NCI-H1694 treated with DMSO at 0.1 percent for 48 hours (cell line): ENCODE data around the gene F3.
"Not testable (repeated sequence)": the region's sequence is repeated elsewhere in the genome, so short reads cannot be mapped to it uniquely, and the experiment has no call there.

Source experiments
- DNase-seq: peaks from one replicate; lab custom pipeline; 2025; lab: John Stamatoyannopoulos, UW

Gene F3

DNA sequence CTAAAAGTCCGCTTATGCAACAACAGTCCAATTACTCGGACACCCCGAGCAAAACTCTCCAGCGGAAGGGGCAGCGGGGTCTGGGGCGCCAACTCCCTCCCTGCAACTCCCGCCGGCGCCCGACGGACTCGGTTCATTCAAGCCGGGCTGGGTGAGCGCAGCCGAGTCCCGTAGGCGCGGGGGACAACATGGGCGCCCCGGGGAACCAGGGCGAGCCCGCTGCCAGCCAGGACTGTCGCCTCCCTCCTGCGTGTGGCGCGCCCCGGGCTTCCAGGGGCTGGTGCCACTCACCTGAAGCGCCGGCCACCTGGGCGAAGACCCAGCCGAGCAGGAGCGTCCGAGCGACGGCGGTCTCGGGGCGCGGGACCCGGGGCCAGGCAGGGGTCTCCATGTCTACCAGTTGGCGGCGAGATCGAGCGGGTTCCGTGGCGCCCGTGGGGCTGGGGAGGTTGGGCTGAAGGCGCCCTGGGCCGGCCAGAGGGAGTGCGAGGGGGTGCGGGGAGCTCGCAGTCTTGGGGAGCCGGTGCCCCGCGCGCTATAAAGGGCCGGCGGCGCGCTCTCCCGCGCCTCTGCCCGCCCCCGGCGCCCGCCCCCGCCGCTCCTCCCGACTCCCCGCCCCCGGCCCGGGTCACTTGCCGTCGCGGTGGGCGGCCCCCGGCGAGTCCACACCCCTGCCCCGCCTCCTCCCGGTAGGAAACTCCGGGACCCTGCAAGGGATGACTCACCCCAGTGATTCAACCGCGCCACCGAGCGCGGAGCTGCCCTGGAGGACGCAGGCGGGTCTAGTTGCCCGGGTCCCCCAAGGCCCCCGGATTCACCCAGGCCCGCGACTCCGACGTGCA is at the start of gene F3:
Gene F3 (minus strand): TSS at position 514 of the 842 bp plus-strand sequence. CDS start 123 bp downstream, at position 391.
- peak; percentile 49 for DNase-seq

- DNase-seq: no peak
These were observed 48.9 kb upstream of the F3 start for GRCh38 chr1:94590203-94591137.

DNA sequence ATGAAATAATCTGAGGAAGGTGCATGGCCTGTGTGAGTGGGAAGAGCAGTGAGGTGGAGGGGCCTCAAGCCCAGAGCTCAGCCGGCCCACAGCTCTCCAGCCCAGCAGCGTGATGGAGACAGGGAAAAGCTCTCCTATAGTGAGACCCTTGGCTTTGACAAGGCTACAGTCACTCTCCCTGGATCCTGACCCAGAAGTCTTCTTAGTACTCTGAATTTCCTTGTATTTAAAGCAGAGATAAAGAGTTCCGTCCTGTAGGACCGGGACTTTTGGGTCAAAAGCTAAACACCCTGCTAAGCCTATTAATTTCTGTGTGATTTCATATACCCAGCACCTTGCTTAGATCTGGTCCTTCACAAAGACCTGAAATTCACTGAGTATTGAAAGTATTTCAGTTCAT is 48.2 kb upstream of the F3 start:
- no peak for DNase-seq

DNA sequence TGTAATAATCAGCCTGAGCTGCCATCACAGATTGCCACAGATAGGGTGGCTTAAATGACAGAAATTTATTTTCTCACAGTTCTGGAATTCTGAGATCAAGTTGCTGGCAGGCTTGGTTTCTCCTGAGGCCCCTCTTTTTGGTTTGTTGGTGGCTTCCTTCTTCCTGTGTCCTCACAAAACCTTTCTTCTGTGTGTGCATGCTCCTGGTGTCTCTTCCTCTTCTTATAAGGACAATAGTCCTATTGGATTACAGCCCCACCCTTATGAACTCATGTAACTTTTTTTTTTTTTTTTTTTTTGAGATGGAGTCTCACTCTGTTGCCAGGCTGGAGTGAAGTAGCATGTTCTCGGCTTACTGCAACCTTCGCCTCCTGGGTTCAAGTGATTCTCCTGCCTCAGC is 41.0 kb upstream of the F3 start:
- no peak for DNase-seq

DNA sequence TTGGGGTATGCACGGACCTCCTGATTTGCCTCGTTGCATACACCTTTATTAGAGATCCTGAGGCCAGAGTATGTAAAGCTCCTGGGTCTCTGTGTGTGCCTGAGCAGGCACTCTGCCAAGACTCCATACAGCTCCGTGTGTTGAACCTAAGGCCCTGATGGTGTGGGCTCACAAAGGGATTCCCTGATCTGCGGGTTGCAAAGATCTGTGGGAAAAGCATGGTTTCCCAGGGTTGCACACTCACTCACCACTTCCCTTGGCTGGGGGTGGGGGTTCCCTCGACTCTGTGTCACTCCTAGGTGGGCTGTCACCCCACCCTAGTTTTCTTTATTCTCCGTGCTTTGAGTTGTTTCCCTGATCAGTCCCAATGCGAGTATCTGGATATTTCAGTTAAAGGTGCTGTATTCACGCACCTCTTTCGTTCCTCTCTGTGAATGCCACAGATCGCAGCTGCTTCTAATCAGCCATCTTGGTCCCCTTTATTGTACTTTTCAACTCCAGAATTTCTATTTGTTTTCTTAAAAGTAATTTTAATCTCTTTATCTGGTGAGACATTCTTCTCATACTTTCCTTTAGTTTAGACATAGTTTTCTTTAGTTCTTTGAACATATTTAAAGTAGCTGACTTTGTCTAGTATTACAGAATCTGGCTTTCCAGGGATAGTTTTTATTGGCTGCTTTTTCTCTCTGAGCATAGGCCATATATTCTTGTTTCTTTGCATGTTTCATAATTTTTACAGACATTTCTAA is 39.0 kb upstream of the F3 start:
- no peak for DNase-seq

- DNase-seq: no peak
These were observed 38.3 kb upstream of the F3 start for GRCh38 chr1:94579876-94580294.

GRCh38 chr1:94578856-94579255 is 37.3 kb upstream of the F3 start:
- no peak for DNase-seq

- not testable (repeated sequence) for DNase-seq
These were observed 32.4 kb upstream of the F3 start for GRCh38 chr1:94573917-94574316.

DNA sequence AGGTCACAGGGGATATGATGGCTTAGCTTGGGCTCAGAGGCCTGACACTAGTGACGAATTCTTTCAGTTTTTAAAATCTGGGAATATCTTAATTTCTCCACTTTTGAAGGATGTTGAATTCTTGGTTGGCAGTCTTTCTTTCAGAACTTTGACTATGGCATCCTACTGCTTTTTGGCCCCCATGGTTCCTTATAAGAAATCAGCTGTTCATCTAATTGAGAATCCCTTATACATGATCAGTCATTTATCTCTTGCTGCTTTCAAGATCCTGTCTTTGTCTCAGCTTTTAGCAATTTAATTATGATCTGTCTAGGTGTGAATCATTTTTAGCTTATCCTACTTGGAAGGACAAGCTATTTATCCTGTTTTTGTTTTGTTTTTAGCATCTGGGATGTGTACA is 31.2 kb upstream of the F3 start:
- no peak for DNase-seq

GRCh38 chr1:94570965-94571364 is 29.4 kb upstream of the F3 start:
- not testable (repeated sequence) for DNase-seq

- DNase-seq: not testable (repeated sequence)
These were observed 27.2 kb upstream of the F3 start for GRCh38 chr1:94568806-94569205.

- DNase-seq: not testable (repeated sequence)
These were observed 26.5 kb upstream of the F3 start for GRCh38 chr1:94567975-94568607.

GRCh38 chr1:94566436-94566835 is 24.9 kb upstream of the F3 start:
- not testable (repeated sequence) for DNase-seq

GRCh38 chr1:94565901-94566300 is 24.3 kb upstream of the F3 start:
- DNase-seq: no peak

DNA sequence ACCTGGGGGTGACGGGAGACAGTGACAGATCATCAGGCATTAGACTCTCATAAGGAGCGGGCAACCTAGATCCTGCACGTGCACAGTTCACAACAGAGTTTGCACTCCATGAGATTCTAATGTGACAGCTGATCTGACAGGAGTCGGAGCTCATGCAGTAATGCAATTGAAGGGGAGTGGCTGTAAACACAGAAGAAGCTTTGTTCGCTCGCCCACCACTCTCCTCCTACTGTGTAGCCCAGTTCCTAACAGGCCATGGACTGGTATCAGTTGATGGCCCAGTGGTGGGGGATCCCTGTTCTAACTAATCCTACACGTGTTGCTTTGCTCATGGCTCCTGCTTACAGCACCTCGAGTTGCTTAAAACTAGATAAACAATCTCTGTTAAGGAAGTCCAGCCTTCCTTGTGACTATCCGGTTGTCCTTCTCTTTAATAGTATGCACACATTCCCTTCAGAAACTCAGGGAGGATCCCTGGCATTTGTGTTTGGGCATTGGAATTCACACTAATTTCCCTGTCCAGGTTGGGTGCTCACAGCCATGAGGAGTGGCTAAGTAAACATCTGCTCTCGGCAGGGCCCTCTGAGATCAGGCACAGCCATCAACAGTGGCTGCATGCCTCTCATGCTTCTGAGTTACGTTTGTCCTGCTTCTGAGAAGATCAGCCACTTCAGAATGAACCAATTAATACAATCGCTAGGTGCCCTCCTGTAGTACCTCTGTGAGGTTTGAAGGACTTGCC is 21.1 kb upstream of the F3 start:
- no peak for DNase-seq

- DNase-seq: no peak
These were observed 18.8 kb upstream of the F3 start for GRCh38 chr1:94560333-94560732.

- no peak for DNase-seq
These were observed 18.4 kb upstream of the F3 start for GRCh38 chr1:94559921-94560320.

DNA sequence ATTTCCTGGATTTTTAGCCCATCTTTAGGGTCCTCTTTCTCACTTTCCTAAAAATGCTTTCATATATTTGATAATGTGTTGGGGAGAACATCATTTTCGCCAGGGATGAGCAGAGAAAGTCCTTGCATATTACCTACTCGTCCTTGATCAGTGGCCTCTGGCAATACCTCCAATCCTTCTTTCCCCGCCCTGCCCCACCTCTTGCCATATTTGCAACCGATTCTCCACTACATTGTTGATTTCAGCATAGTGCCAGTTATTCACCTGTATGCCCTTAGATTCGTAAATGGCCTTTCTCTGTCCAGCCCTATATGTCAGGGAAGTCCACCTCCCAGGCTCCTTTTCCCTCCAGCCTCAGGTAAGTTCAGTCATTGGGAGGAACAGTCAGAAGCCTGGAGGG is 13.5 kb upstream of the F3 start:
- no peak for DNase-seq

- peak; percentile 30 for DNase-seq
These were observed 13.0 kb upstream of the F3 start for GRCh38 chr1:94554580-94554979.

DNA sequence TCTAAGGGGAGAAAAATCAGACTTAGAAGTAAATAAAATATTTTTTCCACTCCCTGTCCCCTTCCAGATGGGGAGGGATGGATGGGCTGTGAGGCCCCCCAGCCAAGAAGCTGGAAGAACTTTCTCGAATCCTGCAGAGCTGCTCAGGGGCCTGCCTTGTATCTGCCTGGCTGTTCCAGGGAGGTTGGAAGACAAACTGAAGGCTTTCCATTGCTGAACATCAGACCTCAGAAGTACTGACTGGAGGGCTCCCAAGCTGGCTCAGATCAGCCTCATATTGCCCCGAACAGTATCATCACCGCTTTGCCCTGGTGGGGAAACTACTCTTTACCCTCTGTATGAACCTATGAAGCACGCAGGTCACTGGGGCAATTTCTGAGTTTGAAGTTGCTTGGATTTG is 12.4 kb upstream of the F3 start:
- no peak for DNase-seq

DNA sequence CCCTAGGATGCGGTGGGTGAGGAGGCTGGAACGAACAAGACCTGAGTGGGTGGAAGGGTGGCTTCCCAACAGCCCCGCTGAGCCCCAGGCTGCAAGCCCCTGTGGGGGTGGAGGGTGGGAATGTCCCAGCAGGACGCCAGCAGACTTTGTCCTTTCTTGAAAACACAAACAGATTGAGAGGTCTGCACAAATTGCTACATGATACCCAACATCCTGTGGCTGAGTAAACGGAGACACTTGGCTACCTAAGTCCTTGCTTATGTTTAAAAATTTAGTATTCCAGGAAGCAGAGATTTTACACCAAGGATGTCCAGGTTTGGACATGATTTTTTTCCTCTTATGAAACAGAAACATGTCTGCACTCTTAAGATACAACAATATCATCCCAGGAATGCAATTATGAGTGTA is 11.8 kb upstream of the F3 start:
- no peak for DNase-seq
